Esophagus squamous epithelium (tissue), 4 donors: ENCODE data around the gene CWC27.

Source experiments
- POLR2A ChIP-seq, 4 donors: fragments of 450-650 bp; IDR thresholded peaks; one replicate each; pipeline ENCODE4 v1.6.1; 2017; ENCODE audit warnings: antibody characterized with exemption in 4 of 4, mild to moderate bottlenecking in 4 of 4, moderate library complexity in 3 of 4
- TF ChIP-seq, protein P1 (sequence below), 6 experiments: fragments of 450-650 bp in 4 of 6; fragments of 200-600 bp in 2 of 6; sonication (generic) in 2 of 6; IDR thresholded peaks; one replicate each; pipeline ENCODE4 v1.5.1; 2016 to 2019; ENCODE audit warnings: antibody characterized with exemption in 6 of 6, mild to moderate bottlenecking in 4 of 6, moderate library complexity in 4 of 6

DNA sequence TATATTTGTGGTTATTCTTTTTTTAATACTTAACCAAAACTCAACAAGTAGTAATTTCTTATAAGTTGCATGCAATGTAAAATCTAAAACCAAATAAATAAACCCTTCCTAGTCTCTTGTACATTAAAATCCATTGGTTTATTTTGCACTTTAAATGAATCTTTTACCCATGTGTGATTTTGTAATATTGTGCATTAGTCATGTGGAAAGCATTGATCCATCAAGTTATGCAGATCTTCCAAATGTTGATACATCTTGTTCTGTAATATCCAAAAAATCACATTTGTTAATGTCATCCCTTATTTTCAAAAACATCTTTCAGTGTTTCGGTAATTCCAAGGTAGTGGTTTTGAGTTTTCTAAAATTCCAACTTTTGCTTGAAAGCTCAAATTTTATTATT is 63.3 kb downstream of the CWC27 start:
- TF ChIP-seq, protein P1, sequence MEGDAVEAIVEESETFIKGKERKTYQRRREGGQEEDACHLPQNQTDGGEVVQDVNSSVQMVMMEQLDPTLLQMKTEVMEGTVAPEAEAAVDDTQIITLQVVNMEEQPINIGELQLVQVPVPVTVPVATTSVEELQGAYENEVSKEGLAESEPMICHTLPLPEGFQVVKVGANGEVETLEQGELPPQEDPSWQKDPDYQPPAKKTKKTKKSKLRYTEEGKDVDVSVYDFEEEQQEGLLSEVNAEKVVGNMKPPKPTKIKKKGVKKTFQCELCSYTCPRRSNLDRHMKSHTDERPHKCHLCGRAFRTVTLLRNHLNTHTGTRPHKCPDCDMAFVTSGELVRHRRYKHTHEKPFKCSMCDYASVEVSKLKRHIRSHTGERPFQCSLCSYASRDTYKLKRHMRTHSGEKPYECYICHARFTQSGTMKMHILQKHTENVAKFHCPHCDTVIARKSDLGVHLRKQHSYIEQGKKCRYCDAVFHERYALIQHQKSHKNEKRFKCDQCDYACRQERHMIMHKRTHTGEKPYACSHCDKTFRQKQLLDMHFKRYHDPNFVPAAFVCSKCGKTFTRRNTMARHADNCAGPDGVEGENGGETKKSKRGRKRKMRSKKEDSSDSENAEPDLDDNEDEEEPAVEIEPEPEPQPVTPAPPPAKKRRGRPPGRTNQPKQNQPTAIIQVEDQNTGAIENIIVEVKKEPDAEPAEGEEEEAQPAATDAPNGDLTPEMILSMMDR (IDR thresholded peaks at IDR 0.05): no peak
- TF ChIP-seq POLR2A (IDR thresholded peaks at IDR 0.05): no peak
